Hepatocyte (in vitro differentiated cells): ENCODE results near the gene PCBP3.

Experiments
- EZH2phosphoT487 ChIP-seq: fragments of 200-600 bp; sonication (generic); IDR thresholded peaks from one replicate; pipeline ENCODE4 v1.6.1; 2018; ENCODE audit warnings: antibody characterized with exemption, mild to moderate bottlenecking, low read depth, moderate library complexity; ENCODE audit not compliant: unreplicated experiment, severe bottlenecking
- TF ChIP-seq, protein P1 (sequence below): fragments of 200-600 bp; sonication (generic); IDR thresholded peaks from 2 replicates; pipeline ENCODE4 v1.5.1; 2016; ENCODE audit warnings: antibody characterized with exemption, mild to moderate bottlenecking; ENCODE audit not compliant: poor library complexity

DNA sequence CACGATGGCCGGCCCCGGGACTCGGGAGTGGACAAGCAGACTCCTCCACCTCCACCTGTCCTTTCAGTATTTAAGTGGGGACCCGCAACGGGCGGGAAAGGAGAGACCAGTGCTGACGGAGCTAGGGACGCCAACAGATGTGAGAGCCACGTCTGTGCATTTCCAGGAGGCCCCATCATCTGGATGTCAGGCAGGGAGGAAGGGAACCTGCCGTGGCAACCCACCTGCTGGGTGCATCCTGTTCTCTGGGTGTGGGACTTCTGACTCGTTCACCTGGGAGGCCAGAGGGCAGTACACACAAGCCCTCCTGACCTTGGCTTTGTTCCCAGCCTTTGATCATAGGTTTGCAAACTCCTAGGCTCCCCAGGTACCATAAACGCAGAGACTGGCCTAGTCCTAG, 5.6 kb upstream of the PCBP3 start:
- TF ChIP-seq, protein P1, sequence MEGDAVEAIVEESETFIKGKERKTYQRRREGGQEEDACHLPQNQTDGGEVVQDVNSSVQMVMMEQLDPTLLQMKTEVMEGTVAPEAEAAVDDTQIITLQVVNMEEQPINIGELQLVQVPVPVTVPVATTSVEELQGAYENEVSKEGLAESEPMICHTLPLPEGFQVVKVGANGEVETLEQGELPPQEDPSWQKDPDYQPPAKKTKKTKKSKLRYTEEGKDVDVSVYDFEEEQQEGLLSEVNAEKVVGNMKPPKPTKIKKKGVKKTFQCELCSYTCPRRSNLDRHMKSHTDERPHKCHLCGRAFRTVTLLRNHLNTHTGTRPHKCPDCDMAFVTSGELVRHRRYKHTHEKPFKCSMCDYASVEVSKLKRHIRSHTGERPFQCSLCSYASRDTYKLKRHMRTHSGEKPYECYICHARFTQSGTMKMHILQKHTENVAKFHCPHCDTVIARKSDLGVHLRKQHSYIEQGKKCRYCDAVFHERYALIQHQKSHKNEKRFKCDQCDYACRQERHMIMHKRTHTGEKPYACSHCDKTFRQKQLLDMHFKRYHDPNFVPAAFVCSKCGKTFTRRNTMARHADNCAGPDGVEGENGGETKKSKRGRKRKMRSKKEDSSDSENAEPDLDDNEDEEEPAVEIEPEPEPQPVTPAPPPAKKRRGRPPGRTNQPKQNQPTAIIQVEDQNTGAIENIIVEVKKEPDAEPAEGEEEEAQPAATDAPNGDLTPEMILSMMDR = no peak
- TF ChIP-seq EZH2phosphoT487 = no peak
